Sigmoid colon (tissue), 4 donors: ENCODE data around the gene RPF1.

ENCODE experiments used
- EP300 ChIP-seq, 4 donors: sonication (generic); formaldehyde crosslinking; IDR thresholded peaks; one replicate each; pipeline ENCODE4 v1.6.1; 2017; ENCODE audit warnings: antibody characterized with exemption in 4 of 4
- POLR2A ChIP-seq, 2 donors: fragments of 450-650 bp; IDR thresholded peaks; one replicate each; pipeline ENCODE4 v1.6.1; 2016; ENCODE audit warnings: antibody characterized with exemption in 2 of 2, mild to moderate bottlenecking in 2 of 2, moderate library complexity in 2 of 2
- TF ChIP-seq, protein P1 (sequence below), 4 experiments: fragments of 450-650 bp in 3 of 4; fragments of 200-600 bp in 1 of 4; IDR thresholded peaks; one replicate each; pipeline ENCODE4 v1.5.1; 2016 to 2019; ENCODE audit warnings: antibody characterized with exemption in 4 of 4, mild to moderate bottlenecking in 3 of 4, moderate library complexity in 2 of 4

DNA sequence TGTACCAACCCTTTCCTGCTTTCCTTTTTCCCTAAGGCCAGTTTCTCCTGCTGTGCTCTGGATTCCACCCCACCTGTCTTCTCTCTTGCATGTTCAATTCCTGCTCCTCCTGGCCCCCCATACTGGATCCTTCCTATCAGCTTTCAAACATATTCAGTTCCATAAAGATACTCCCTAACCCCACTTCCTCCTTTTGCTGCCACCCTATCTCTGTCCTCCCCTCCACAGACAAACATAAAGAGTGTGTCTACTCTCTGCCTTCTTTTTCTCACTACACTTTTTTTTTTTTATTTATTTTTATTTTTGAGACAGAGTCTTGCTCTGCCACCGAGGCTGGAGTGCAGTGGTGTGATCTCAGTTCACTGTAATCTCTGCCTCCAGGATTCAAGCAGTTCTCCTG, 16.9 kb upstream of the RPF1 start:
- TF ChIP-seq, protein P1, sequence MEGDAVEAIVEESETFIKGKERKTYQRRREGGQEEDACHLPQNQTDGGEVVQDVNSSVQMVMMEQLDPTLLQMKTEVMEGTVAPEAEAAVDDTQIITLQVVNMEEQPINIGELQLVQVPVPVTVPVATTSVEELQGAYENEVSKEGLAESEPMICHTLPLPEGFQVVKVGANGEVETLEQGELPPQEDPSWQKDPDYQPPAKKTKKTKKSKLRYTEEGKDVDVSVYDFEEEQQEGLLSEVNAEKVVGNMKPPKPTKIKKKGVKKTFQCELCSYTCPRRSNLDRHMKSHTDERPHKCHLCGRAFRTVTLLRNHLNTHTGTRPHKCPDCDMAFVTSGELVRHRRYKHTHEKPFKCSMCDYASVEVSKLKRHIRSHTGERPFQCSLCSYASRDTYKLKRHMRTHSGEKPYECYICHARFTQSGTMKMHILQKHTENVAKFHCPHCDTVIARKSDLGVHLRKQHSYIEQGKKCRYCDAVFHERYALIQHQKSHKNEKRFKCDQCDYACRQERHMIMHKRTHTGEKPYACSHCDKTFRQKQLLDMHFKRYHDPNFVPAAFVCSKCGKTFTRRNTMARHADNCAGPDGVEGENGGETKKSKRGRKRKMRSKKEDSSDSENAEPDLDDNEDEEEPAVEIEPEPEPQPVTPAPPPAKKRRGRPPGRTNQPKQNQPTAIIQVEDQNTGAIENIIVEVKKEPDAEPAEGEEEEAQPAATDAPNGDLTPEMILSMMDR (IDR thresholded peaks at IDR 0.05), result no peak
- TF ChIP-seq POLR2A (IDR thresholded peaks at IDR 0.05) (no peak), EP300 (IDR thresholded peaks at IDR 0.05) (no peak)
